GM19468 (cell line): Measurements from ENCODE around the gene ELL3.
"Not testable (repeated sequence)": the region's sequence is repeated elsewhere in the genome, so short reads cannot be mapped to it uniquely, and the experiment has no call there.

ENCODE experiments used
- ATAC-seq: cut with Tn5 transposase; IDR thresholded peaks from one replicate; pipeline ENCODE4 v1.9.1; 2021; ENCODE audit warnings: mild to moderate bottlenecking, moderate library complexity, moderate number of reproducible peaks; ENCODE audit not compliant: unreplicated experiment; ENCODE audit errors: extremely low read depth

The ELL3 gene

DNA sequence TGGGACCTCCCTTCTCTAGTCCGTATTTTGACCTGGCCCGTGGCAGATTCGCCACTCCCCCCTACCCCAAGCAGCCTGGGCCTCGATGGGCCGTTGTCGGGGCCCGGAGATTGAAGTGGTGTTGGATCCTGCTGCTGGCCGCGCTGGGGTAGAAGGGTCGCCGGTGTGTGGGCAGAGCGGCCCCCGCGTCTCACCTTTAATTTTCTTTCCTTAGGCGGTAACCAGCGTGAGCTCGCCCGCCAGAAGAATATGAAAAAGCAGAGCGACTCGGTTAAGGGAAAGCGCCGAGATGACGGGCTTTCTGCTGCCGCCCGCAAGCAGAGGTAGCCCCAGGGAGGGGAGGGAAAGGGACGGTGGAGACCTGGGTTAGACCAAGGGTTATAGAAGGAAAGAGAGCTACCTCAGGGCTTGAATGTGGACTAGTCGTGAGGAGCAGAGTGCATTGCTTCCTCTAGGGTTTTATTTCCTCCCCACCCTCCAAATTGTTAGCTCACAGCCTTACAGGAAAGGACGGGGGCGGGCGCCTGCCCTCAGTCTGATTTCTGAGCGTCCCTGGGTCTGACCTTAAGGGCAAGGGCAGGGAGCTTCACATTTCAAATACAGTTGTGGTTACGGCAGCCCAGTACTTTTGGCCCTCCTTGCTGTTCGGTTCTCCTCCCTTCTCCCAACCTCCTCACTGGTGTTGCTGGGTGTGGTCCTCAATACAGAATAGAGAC, 16.2 kb upstream of the ELL3 start:
- ATAC-seq, result no peak

- peak; percentile 70 for ATAC-seq
These were observed 15.4 kb upstream of the ELL3 start, which contains the start of gene SERF2 for GRCh38 chr15:43791993-43792760. Gene SERF2, plus strand, starts transcription at chr15:43792320. Its CDS starts 57 bp downstream, at chr15:43792377.

GRCh38 chr15:43789409-43789808, 12.6 kb upstream of the ELL3 start:
- no peak for ATAC-seq

DNA sequence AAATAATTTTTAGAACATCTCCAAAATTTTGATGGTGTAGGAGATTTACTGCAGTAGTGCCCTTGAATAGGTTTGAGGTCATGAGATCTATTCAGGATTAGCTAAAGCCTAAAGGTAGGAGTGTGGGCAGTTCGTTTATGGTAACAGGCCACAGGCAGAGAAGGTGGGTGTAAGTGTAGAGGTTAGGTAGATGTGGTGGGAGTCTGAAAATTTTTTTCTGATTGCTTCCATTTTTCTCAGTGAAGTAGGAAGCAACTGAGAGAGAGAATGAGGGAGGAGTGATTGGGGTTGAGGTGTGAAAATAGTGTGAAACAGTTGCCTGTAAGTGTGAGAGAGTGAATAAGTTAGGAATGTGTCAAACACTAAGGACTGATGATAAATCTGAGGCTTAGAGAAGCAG, 2.2 kb upstream of the ELL3 start:
- no peak for ATAC-seq

- ATAC-seq, result peak; percentile 26
These were observed 625 bp upstream of the ELL3 start for GRCh38 chr15:43777267-43777914.

GRCh38 chr15:43776101-43776717, 557 bp downstream of the ELL3 start:
- no peak for ATAC-seq

DNA sequence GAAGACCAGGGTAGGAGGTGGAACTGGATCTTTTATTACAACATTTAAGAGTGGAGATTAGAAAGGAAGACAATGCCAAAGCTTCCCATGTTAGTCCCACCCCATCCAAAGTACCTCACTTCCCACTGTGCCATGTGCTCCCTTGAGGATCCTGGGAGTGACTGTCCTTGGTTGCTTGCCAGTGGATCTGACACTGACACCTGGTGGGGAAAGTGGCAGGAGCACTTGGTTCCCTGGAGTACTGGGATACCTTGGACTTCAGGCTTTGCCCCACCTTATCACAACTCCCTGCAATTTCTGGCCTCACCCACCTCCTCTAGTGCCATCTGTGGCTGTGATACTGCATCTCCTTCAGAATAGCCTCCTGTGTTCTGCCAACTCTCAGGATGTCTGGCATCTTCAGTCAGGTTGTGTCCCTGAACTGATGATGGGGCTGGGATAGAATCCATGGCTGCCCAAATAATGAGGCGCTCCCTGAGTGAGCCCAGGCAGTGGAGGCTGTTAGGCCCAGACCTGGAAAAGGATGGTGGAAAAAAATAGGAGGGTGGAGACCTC, 1.3 kb downstream of the ELL3 start:
- ATAC-seq, result no peak

DNA sequence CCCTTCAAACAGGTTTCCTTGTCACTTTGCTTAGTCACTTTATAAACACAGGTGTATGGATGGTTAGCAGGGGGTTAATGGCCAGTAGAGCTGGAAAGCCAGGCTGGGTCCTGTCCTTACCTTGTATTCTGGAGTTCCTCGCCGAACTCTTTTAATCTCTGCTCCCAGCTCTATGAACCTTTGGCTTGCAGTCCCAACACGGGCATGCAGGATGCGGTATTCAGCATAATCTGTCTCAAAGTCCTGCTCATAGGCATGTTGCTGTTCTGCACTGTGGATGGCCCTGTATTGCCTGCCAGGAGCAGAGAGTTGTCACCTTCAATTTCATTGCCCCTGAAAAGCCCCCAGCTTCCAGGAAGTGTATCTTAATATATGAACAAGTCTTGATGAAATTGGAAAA, 2.7 kb downstream of the ELL3 start:
- ATAC-seq, result no peak

DNA sequence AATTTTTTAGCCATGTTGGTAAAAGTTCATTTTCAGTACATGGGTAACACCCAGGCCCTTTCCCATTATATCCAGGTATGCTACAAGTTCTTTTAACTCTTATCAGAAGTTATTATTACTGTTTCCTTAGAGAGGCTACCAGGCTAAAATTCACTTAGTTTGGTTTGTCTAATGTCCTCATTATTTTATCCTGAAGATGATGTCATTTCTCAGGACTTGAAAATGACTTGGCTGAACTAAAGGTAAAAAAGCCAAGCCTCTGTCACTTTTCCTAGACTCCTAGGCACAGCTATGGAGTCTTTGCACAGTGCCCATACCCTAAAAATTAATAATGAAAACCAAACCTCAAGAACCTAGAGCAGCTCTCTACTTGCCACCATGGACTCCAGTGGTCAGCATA, 4.1 kb downstream of the ELL3 start:
- no peak for ATAC-seq

- no peak for ATAC-seq
These were observed 5.0 kb downstream of the ELL3 start for GRCh38 chr15:43771816-43772215.

- ATAC-seq, result no peak
These were observed 7.1 kb downstream of the ELL3 start for GRCh38 chr15:43769584-43770228.

- ATAC-seq, result no peak
These were observed 12.8 kb downstream of the ELL3 start for GRCh38 chr15:43763819-43764446.

DNA sequence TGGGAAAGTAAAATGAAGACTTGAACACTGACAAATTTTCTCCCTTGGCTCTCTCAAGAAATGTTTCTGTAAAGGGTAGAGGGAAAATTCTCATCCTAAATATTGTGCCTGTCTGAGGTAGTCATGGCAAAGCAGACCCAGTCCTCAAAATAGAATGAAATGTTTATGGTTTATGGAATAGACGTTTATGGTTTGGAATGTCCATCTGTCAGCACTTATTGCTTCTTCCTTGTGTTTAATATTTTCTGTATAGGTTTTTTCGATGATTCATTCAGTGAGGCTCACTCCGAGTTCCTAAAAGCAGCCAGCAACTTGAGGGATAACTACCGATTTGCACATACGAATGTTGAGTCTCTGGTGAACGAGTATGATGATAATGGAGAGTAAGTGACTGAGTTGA, 13.9 kb downstream of the ELL3 start:
- no peak for ATAC-seq

DNA sequence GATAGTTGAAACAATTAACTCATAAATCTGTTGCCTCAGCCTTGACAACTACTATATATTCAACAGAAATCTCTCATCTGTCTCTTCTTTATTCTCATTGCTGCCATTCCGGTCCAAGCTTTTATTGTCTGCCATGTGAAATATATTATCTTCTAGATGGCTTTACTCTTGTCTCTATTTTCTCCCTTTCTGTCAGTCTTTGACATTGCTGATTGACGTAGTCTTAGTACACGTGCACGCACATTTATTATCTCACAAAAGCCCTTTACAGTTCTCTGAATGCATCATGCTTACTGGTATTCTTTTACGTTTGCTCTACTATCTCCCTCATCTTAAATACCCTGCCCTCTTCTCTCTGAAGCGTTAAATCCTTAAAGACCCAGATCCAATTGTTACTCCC, 24.9 kb downstream of the ELL3 start:
- ATAC-seq, result no peak

GRCh38 chr15:43749690-43750345, 26.9 kb downstream of the ELL3 start:
- ATAC-seq, result no peak

DNA sequence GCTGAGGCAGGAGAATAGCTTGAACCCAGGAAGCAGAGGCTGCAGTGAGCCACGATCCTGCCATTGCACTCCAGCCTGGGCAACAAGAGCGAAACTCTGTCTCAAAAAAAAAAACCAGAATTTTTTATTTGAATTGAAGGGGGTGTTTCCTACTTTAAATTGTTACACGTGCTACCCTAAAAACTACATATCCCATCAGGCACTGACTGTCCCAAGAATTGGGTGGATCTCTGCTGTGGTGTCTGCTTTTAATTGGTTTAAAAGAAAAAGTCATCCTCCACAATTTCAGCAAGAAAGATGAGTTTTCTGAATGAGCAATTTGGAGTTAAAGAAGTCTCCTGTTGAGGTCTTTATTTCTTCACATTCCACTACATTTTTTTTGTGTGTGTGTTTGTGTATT, 28.4 kb downstream of the ELL3 start:
- no peak for ATAC-seq

GRCh38 chr15:43746903-43747309, 29.9 kb downstream of the ELL3 start:
- ATAC-seq, result not testable (repeated sequence)

- peak; percentile 26 for ATAC-seq
These were observed 30.4 kb downstream of the ELL3 start, which contains the start of gene PDIA3 for GRCh38 chr15:43746245-43746902. Gene PDIA3, plus strand, starts transcription at chr15:43746438. Its CDS starts 102 bp downstream, at chr15:43746540.
